HG02885 (cell line): Measurements from ENCODE around the gene FBXO46.
"Not testable (repeated sequence)": the region's sequence is repeated elsewhere in the genome, so short reads cannot be mapped to it uniquely, and the experiment has no call there.

ENCODE experiments used
- ATAC-seq: cut with Tn5 transposase; IDR thresholded peaks from one replicate; pipeline ENCODE4 v1.9.1; 2021; ENCODE audit warnings: mild to moderate bottlenecking; ENCODE audit not compliant: unreplicated experiment, poor library complexity

The FBXO46 gene

DNA sequence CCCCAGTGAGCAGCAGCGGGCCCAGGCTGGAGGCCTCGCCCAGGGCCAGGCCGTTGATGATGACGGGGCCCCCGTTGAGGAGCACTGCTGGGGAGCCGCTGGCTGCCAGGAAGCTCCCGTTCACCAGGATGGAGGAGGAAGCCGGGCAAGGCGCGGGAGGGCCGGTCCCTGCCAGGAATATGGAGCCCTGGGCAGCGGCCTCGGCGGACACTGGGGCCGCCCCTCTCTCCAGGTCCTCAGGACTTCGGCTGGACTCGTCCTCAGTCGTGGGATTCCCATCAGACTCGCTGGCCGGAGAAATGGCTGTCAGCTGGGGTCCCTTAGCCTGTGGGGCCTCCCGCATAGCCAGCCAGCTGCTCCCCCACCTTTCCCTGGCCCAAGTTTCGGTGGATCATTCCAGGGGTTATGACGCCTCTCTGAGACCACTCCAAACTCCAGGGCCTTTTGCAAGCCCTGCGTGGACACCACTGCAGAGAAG, 36.2 kb upstream of the FBXO46 start:
- no peak for ATAC-seq

DNA sequence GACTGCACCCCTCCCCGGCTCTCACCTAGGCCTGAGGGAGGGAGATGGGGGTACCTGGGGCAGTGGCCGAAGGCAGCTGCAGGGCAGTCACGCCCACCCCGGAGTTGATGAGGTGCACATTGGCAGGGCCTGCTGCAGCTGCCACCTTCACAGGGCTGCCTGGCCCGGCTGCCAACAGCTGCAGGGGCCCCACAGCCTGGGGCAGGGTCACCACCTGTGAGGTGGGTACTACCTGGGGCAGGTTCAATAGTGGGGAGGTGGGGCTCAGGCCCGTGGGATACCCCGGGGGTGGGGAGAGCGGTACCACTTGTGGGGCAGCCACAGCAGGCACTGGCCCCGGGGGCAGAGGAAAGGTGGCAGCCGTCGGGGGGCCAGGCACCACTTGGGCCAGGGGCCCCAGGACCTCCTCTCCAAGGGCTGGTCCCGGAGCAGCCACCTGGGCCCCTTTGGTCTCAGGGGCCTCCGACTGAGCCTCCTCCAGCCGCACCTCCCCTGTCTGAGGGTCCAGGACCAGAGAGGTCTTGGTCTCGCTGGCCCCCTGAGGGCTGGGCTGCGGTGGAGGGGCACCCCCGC, 35.7 kb upstream of the FBXO46 start:
- no peak for ATAC-seq

DNA sequence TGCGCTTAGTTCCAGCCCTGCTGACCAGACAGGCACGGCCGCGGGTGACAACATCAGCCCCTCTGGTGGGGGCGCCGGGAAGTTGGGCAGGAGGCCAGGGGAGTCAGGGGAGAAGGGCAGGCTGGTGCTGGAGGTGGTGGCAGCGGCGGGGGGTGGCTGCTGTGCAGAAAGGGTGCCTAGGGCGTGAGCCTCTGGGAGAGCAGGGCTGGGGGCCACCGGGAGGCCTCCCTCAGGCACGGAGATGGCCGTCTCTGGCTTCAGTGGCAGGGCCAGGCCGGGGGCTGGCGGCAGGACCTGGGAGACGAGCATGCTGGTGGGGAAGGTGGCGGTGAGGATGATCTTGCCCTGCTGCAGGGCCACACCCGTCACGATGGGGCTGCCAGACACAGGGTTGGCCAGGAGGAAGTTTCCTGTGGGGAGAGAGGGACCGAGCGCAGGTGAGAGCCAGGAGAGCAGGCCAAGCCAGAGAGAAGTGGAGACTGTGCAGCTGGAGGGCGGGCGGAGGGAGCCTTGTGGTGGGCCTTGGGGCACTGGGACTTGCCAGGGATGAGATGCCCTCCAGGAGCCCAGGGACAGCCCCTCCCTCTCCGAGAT, 35.1 kb upstream of the FBXO46 start:
- no peak for ATAC-seq

DNA sequence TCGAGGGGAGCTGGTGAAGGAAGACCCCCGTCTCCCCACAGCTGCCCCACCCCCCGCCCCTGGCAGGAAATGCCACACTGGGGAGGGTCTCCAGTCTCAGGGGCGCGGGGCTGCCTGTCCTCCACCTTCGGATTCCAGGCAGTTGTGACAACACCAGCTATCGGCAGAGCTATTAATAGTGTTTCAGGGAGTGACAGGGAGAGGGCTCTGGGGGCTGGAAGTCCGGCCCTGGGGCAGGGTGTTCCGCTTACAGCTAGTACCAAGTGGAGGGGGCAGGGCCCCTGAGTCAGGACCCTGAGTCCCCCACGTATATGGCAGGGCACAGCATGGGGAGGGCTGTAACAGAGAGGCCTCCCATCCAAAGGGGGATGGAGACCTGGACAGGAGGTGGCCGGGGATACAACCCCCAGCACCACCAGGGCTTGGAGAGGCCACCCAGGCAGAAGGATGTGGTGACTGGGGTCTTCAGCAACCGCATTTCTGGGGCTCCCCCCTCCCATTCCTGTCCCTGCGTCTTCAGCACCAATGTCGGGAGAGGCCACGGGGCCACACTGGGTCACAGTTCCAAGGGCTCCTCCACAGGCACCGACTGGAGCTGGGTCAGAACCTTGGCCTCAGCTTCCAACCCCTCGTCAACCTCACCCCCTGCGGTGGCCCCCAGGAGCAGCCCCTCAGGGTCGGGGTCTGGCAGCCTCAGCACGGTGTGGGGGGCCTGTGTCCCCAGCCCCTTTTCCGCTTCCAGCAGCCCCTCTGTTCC, 34.4 kb upstream of the FBXO46 start:
- ATAC-seq, result no peak

DNA sequence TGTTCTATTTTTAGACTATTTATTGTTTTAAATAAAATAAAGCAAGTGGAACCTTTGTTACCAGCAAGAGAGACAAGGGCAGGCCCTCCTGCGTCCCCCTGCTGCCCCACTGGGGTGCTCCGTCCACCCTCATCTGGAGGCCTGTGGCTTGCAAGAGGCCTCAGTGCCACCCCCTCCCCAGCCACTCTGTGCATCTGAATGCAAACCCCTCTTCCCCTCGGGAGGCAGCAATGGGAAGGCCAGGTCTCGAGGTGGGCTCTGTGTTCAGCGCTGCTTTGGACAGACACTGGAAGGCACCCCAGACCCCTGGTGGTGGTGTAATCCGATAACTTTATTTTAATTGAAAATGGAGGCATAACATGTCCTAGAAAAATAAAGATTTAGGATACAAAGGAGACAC, 33.8 kb upstream of the FBXO46 start:
- no peak for ATAC-seq

DNA sequence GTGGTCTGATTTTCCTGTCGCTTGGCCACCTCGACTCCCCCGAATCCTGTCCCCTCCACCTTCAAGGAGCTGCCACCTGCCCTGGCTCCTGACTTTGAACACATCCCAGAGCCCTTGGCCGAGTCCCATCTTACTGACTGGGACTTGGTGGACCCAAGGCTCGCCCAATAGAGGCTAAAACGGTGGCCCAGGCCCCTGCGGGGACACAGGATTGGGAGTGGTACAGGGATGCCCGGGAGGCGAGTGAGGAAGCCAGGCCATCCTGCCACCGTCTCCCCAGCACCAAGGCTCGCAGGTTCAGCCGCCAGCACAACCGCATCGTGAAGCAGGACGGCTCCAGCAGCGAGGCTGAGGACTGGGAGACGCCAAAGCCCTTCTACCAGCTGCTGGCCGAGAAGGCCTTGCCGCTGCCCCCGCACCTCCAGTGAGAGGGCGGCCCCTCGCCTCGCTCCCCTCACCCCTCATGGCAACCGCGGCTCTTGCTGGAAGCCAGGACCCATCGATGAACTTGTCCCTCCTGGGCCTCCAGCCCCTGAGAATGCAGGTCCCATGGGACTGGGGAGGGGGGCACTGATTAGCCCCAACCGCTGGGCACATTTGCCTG, 33.1 kb upstream of the FBXO46 start:
- no peak for ATAC-seq

DNA sequence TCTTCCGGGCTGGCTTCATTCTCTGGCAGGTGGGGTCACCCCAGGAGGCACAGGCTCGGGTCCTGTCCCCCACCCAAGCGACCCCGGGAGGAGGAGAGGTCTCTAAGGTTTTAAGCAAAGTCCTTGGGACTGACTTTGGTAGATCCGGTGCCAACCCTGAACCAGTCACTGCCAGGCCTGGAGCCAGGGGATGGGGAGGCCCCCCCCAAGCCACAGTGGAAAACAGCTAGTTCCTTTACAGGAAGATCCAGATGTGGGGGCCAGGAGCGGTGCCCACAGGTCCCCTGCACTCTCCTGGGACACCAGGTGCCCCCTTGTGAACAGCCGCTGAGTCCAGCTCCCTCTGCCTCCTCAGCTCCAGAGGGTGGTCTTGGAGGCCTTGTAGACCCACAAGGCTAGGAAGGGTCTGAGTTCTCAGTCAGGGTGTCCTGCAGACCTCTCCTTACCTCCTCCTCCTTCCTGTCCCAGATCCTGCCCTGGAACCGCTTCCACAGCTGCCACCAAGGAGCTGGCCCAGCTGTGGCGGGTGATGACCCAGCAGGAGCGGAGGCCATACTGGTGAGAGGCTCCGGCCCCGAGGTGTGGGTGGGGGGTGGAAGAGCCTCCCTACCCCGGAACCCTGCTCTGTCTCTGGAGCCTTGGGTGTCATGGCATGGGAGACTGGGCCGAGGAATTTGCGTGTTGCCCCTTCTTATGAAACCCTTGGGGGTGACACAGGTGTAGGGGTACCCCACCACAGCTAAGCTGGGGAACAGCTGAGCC, 32.4 kb upstream of the FBXO46 start:
- no peak for ATAC-seq

DNA sequence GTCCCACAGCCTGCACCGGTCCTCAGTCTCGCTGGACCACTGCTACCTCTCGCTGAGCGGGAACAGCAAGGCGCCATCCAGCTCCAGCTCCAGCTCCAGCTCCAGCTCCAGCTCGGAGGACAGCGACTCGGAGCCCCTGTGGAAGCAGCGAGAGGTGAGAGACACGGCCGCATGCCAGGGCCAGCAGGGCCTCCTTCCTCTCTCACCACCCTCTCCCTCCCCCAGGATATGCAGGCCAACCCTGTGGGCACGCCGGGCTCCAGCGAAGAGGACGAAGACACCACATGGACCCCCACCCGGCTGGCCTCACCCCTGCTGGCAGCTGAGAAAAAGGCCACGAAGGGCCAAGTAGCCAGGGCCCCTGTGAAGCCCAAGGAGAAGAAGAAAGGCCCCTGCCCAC, 31.0 kb upstream of the FBXO46 start:
- no peak for ATAC-seq

DNA sequence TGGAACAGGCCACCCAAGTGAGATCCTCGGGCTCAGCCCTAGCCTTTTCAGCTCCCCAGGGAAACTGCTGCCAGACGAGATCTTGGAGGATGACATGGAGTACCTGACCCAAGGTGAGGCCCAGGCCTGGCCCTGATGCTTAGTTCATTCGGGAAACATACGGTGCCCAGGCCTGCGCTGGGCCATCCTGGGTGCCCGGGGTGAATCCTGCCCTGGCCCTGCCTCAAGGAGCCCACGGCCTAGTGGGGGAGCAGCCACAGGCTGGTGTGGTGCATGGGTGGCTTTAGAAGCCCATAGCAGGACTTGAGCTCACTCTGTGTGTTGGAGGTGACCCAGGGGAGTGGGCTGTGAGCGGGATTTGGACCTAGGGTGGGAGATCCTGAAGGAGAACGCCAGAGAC, 28.2 kb upstream of the FBXO46 start:
- no peak for ATAC-seq

DNA sequence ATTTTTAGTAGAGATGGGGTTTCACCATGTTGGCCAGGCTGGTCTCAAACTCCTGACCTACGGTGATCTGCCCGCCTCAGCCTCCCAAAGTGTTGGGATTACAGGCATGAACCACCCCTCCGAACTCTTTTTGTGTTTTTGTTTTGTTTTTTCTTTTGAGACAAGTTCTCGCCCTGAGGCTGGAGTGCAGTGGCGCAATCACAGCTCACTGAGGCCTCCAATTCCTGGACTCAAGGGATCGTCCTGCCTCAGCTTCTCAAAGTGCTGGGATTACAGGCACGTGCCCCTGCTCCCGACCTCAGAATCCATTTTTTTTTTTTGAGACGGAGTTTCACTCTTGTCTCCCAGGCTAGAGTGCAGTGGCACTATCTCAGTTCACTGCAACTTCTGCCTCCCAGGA, 27.0 kb upstream of the FBXO46 start:
- no peak for ATAC-seq

DNA sequence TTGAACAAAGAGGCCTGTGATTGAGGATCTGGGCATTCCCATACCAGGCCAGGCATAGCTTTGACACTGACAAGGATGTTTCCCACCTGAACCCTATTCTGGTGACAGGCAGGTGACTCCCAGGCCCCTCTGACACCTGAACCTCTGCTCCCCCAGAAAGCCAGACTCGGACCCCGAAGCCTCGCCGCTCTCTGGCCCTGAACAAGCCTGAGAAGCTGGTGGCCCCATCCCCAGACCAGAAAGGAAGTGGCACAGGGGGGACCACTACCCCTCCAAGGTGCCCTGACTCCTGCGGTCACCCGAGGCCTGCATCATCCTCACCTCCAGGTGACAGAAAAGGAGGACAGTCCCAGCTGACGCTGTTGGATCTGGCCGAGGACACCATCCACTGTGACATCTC, 23.6 kb upstream of the FBXO46 start:
- ATAC-seq, result no peak

DNA sequence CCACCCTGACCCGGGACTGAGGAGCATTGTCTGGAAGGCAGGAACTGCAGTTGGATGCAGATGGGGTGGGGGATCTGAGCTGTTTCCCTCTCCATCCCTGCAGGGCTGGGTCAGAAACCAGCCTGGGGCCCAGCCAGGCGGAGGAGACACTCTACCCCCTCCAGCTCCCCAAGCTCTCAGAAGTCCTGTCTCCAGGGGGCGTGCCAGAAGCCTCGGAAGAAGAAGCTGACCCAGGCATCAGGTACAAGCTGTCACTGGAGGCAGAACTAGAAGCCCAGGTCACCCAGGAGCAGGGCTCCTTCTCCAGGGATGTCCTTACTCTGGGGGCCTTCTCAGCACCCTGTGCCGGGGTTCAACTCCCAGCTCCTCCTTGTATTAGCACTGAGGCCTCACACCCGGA, 22.9 kb upstream of the FBXO46 start:
- ATAC-seq, result no peak

DNA sequence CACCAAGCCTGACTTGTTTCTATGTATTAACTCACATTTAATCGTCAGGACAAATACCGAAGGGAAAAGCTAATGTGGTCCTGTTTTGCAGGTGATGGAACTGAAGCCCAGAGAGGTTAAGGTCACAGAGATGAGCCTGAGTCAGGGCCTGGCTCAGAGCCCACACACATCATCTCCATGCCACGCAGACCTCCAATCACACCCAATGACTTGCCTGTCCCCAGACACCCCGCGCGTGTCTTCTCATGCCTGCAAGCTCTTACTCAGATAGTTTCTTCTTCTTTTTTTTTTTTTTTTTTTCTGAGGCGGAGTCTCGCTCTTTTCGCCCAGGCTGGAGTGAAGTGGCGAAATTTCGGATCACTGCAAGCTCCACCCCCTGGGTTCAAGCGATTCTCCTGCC, 21.9 kb upstream of the FBXO46 start:
- no peak for ATAC-seq

DNA sequence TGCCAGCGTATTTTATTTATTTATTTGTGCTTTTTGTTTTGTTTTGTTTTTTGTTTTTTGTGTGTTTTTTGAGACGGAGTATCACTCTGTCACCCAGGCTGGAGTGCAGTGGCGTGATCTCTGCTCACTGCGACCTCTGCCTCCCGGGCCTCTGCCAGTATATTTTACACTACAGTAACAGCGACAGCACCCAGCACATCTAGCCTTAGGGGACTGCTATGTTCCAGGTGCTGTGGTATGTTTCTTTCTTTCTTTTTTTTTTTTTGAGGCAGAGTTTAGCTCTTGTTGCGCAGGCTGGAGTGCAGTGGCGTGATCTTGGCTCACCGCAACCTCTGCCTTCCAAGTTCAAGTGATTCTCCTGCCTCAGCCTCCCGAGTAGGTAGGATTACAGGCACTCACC, 20.8 kb upstream of the FBXO46 start:
- not testable (repeated sequence) for ATAC-seq

DNA sequence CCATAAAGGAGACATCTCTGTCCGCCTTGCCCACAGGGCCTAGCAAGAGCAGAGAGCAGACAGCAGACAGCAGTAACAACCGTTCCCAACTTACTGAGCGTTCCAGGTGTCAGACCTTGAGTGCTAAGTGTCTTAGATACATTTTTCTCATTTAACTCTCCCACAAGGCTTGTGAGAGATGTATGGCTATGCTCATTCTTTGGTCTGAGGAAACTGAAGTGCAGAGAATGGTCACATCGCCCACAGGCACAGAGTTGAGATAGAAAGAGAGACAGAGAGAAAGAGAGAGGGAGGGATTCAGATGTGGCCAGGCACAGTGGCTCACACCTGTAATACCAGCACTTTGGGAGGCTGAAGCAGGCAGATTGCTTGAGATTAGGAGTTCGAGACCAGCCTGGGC, 16.8 kb upstream of the FBXO46 start:
- ATAC-seq, result no peak

DNA sequence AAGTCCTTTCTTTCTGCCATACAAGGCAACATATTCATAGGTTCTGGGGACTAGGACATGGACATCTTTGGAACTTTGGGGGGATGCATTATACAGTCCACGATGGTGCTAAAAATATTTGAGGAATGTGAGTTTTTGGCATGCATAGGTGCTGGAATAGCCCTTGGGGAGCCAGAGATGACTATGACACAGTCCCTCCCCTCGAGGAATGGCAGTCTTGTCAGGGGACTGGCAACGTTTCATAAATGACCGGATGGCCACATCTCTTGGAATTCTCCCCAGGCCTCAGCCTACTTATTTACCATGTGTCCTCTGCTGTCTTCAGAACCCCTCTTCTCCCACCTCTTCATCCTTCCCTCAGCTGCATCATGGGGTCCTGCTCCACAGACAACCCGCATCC, 16.2 kb upstream of the FBXO46 start:
- no peak for ATAC-seq

DNA sequence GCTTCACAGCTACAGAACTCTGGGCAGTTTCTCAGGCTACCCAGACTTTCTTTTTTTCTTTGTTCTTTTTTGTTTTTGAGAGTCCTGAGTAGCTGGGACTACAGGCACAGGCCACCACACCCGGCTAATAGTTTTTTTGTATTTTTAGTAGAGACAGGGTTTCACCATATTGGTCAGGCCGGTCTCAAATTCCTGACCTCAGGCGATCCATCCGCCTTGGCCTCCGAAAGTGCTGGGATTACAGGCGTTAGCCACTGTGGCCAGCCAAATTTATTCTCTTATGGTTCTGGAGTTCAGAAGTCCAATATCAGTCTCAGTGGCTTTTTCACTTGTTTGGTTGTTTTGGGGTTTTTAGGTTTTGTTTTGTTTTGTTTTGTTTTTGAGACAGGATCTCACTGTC, 14.9 kb upstream of the FBXO46 start:
- no peak for ATAC-seq

DNA sequence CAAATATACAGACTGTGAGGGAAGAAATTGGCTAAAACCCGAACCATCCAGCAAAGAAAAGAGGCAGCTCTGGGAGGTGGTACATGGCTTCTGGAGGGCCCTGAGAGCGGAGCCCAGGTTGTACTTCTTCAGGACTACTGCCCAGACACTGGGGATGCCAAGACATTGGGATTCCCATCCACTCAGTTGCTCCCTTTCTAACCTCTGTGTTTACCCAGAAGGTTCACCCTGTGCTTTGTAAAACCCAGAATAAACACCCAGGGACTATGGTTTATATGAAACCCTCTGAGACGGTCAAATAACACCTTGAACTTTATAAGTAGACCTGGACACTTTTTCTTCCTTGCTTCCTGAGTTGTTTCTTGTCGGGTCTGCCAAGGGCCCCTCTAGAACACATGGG, 12.3 kb upstream of the FBXO46 start:
- no peak for ATAC-seq

DNA sequence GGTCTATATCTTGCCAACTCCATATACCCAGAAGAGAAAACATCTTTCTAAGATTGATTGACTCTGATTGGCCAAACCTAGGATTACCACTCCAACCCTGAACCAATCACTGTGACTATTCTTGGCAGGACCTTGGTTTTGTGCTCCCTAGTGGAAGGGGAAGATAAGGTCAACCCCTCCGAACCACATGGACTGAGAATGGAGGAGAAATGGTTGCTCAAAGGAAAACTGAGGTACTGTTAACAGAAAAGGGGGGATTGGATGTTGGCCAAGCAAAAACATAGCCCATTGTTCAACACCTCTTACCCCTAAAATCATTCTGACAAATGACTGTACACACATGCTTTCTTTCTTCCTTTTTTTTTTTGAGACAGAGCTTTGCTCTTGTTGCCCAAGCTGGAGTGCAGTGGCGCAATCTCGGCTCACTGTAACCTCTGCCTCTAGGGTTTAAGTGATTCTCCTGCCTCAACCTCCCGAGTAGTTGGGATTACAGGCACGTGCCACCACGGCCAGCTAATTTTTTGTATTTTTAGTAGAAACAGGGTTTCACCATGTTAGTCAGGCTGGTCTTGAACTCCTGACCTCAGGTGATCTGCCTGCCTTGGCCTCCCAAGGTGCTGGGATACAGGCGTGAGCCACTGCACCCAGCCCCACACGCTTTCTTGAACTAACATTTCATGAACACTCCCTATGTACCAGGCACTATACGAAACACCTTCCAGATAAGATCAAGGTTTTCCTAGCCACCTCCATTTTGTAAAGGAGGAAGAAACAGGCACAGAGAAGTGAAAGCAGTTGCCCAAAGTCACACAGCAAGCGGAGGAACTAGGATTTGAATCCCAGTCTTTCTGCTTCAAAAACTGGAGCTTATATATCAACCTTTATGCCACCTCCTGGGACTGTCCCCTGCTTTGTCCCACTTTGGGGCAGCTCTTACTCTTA, 9.1 kb upstream of the FBXO46 start:
- no peak for ATAC-seq
